GM18909 (cell line): ENCODE results near the gene RAB11FIP3.
"Not testable (repeated sequence)": the region's sequence is repeated elsewhere in the genome, so short reads cannot be mapped to it uniquely, and the experiment has no call there.

ENCODE experiments used
- ATAC-seq: cut with Tn5 transposase; IDR thresholded peaks from one replicate; pipeline ENCODE4 v1.9.1; 2021; ENCODE audit warnings: mild to moderate bottlenecking; ENCODE audit not compliant: unreplicated experiment, poor library complexity

The RAB11FIP3 gene, protein sequence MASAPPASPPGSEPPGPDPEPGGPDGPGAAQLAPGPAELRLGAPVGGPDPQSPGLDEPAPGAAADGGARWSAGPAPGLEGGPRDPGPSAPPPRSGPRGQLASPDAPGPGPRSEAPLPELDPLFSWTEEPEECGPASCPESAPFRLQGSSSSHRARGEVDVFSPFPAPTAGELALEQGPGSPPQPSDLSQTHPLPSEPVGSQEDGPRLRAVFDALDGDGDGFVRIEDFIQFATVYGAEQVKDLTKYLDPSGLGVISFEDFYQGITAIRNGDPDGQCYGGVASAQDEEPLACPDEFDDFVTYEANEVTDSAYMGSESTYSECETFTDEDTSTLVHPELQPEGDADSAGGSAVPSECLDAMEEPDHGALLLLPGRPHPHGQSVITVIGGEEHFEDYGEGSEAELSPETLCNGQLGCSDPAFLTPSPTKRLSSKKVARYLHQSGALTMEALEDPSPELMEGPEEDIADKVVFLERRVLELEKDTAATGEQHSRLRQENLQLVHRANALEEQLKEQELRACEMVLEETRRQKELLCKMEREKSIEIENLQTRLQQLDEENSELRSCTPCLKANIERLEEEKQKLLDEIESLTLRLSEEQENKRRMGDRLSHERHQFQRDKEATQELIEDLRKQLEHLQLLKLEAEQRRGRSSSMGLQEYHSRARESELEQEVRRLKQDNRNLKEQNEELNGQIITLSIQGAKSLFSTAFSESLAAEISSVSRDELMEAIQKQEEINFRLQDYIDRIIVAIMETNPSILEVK

DNA sequence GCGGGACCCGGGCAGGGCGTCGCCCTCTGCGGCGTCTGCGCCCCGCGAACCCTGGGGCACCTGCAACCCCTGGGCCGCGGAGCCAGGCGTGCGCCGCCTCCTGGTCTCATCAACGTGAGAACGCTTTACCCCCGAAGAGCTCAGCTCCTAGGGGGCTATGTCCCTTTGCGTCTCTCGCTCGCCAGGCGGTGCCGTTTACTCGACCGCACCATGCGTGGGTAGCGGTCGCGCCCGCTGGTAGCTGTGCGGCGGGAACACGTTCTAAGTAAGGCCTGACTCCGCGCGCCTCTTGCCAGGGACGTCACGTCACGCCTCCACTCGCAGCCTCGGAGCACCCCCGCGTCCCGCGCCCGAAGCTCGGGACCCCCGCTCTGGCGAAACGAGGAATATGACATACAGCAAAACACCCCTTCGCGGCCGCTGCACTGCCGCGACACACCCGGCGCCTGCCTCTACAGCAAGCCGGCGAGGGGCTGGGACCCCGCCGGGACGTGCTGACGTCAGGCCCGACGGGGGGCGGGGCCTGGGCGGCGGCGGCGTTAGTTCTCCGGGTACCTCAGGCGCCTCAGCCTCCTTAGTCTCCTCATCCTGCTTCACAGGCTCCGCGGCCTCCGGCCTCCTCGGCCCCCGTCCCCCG, at the start of gene RAB11FIP3:
Gene RAB11FIP3, plus strand, starts transcription at position 568 of the 637 bp plus-strand sequence. CDS start 358 bp downstream, outside the sequence.
- peak; percentile 80 for ATAC-seq

DNA sequence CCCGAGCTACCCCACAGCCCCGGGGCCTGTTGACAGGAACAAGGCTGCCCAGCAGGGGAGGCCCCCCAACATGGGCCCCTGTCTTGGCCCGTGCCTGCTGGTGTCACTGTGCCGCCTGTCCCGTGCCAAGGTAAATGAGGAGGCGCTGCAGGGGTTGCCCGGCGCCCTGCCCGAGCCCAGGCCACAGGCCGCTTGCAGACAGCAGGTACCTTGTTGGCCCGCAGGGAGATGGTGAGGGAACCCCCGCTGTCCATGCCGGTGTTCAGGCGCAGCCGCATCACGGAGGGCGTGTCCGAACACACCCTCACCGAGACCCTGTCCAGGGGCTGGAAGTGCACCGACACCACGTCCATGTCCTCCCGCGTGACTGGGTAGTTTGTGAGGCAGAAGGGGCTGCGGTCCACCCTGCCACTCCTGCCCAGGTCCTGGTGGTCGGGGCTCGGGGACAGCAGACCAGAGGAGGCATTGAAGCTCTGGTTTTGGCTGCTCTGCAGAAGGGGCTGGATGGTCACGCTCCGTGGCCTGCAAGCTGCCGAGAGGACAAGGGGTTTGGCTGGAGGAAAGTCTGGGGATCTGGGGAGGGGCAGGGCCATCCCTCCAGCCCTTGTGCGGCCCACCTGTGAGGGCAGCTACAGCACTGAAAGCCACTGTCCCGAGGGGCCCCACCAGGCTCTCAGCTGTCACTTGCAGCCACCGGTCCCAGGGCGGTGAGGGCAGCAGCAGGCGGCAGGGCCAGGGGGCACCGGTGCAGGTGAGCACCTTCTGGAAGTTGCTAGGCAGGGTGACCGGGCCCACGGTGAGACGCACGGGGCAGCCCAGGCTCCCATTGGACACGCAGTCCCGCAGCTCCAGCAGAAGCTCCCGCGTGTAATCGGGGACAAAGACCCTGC, 49.3 kb upstream of the RAB11FIP3 start:
- no peak for ATAC-seq

DNA sequence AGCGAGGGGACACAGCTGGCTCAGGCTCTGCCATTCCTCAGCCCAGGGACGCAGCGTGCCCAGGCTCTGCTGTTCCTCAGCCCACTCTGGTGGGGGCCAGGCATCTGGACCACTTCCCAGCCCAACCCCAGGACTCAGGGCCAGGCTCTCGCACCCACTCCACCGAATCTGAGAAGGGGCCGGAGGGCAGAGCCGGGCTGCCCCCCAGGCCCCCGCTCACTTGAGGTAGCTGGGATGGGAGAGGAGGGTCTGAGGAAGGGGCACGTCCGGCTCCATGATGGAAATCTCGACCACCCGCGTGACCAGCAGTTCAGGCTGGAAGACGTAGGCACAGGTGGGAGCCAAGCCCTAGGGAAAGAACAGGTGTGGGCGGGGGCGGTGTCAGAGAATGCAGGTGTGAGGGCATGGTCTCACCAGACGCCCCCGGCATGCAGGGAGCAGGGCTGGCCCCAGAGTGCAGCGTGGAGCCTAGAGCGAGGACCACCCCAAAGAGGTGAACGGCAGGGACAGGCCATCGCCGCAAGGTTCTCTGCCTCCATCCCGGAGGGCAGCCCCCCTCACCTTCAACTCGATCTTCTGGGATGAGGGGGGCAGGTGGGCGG, 48.5 kb upstream of the RAB11FIP3 start:
- no peak for ATAC-seq

DNA sequence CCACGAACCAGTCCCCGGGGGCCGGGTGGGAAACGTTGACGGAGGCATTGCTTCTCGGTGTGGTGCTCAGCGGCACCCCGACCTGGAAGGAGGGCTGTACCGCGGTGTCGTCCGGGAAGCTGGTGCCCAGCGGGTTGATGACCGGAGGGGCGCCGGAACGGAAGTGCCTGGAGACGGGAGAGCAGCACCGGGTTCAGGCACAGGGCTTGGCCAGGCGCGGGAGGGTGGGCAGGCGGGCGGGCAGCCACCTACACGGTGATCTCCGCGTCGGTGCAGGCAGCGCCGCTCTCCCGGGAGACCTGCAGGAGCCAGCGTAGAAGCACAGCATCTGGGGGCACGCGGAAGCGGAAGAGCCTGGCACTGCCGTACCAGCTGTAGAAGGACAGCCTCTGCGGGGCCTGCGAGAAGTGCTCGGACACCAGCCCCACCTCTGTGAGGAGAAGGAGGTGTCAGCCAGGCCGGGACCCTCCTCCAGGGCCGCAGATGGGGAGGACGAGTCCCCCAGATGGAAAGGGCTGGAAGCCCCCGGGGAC, 48.0 kb upstream of the RAB11FIP3 start:
- ATAC-seq = no peak

GRCh38 chr16:378113-378820, 47.2 kb upstream of the RAB11FIP3 start:
- ATAC-seq = not testable (repeated sequence)

DNA sequence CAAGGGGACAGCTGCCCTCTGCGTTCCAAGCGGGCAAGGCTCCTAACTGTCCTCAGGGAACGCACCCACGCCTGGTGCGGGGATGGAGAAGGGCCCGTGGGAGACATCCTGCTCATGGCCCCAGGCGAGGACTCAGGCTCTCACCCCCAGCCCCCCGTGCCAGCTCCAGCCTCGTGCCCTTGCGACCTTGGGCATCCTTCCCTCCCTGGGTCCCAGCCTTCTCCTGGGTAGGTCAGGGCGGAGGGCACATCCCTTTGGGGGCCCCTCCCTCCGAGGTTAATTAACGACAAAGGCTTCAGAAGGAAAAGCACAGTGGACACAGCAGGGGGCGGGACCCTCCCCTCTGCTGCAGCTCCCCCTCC, 46.6 kb upstream of the RAB11FIP3 start:
- no peak for ATAC-seq

DNA sequence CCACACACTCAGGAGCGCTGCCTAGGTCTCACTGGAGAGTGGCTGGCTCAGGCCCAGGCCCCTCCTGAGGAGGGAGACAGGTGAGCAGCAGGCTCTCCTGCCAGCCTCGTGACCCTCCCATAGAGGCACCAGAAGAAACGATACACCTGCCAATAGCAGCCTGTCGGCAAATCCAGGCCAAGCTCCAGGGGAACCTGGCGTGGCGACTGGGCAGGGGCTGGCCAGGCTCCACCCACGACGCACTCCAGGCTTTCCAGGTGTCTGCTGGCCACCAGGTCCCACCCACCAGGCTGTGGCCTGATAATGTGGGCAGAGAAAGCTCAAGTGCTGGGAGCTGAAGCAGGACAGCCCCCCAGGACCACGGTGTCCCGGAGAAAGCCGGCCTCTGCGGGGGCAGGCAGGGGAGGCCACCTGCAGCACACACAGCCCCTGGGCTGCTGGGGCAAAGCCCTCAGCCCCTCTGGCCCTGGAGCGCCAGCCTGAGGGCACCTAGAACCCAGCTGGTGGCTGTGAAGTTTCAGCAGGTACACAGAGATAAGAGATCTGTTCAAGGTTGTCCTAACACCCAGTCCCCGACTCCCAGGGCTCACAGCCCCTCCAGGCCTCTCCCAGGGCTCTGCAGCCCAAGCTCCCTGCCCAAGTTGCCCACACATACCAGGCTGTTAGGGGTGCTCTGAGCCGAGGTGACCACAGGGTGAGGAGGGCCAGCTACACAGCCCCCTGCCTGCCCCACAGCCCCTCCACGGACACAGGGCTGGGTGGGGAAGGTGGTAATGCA, 46.1 kb upstream of the RAB11FIP3 start:
- ATAC-seq = no peak

DNA sequence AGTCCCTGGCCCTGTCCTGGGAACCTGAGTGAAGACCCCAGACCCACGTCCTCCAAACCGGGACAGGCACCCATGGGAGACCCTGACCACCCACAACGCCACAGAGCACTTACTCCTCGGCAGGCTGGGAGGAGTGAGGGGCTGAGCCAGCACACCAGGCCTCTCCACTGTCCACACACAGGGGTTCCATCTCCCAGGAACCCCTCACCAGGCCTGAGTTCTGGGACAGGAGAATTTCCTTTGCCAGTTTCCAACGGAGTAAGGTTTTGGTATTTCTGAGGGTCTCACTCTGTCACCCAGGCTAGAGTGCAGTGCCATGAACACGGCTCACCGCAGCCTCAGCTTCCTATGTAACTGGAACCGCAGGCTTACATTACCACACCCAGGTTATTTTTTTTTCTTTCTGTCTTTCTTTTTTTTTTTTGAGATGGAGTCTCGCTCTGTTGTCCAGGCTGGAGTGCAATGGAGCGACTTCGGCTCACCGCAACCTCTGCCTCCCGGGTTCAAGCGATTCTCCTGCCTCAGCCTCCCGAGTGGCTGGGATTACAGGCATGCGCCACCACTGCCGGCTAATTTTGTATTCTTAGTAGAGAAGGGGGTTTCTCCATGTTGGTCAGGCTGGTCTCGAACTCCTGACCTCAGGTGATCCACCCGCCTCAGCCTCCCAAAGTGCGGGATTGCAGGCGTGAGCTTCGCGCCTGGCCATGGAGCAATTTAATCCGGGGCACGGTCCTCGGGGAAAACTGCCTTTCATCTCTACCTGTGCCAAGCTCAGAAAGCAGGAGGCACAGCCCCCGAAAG, 45.3 kb upstream of the RAB11FIP3 start:
- ATAC-seq = no peak

- no peak for ATAC-seq
Measured at GRCh38 chr16:380762-381011, 44.8 kb upstream of the RAB11FIP3 start.

GRCh38 chr16:381012-381788, 44.2 kb upstream of the RAB11FIP3 start:
- peak; percentile 24 for ATAC-seq

DNA sequence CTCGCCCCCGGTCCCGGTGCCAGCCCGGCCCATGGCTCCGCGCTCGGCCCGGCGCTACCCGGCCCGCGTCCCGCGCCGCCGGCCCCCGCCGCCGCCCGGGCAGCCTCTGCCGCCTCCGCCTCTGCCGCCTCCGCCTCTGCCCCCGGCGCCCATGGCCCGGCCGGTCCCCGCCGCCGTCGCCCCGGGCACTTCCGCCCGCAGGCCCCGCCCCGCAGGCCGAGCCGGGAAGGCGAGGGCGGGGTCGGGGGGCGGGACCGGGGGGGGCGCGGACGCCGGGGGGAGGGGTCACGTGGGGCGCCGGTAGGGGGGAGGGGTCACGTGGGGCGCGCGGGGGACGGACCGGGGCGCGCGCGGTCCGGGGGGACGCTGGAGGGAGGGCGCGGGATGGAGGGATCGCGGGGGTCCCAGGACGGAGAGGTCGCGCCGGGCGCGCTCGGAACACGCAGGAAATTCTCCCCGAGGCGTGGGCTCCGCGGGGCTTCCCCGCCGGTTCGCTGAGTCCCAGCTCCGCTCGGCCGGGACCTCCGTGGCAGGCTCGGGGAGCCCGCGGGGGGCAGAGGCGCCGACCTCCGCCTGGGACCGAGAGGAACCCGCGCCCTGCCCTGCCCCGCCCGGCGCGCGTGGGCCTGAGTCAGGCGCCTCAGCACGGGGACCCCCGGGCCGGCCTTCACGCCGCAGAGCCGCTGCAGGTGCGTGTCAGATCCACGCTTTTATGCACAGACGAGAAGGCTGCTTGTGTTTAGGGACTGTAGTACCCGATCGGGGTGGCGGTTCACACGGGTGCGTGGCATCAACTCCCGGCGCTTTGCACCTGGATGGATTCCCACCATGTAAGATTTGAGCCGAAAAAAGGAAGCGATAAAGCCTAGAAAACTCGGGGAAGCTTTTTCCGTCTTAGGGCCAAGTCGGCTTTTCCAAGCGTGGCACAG, 43.4 kb upstream of the RAB11FIP3 start, which contains the start of gene PGAP6:
Gene PGAP6, minus strand, starts transcription at position 190 of the 929 bp plus-strand sequence. Its CDS starts 157 bp downstream, at position 33.
- ATAC-seq = peak; percentile 51

DNA sequence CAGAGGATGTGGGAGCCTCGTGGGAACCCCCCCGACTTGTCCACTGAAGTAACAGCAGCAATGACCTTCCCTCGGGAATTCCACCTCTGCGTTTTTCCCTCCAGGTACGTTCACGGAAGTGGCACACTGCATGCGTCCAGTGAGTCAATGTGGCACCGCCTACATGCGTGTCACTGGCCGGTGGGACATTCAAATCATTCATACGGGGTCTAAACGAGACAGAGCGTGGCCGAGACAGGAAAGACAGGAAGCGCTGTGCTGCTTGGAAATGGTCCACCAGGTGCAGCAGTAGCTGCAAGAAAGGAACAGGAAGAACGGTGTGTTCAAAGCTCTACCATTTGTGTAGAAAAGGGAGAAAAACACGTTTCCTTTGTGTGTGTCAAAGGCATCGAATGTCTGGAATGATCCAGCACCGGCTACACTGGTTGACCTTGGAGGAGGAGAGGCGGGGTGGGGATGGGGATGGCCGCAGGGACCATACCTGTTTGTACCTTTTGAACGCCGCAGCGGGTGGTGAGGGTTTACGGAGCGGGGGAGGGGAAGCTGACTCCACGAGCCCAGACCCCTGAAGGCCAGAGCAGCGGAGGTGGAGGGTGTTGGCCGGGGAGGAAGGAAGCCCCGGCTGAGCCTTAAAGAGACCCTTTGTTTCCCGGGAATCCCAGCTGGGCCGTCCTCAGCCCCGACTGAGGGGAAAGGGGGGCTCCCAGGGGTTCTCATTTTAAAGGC, 42.0 kb upstream of the RAB11FIP3 start:
- ATAC-seq = no peak

DNA sequence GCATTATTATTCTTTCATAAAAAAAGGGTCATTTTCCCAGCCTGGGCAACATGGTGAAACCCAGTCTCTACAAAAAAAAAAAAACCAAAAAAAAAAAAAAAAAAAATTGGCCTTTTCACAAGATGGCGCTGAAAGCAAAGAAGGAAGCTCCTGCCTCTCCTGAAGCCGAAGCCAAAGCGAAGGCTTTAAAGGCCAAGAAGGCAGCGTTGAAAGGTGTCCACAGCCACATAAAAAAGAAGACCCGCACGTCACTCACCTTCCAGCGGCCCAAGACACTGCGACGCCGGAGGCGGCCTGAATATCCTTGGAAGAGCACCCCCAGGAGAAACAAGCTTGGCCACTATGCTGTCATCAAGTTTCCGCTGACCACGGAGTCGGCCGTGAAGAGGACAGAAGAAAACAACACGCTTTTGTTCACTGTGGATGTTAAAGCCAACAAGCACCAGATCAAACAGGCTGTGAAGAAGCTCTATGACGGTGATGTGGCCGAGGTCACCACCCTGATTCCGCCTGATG, 38.8 kb upstream of the RAB11FIP3 start:
- no peak for ATAC-seq

DNA sequence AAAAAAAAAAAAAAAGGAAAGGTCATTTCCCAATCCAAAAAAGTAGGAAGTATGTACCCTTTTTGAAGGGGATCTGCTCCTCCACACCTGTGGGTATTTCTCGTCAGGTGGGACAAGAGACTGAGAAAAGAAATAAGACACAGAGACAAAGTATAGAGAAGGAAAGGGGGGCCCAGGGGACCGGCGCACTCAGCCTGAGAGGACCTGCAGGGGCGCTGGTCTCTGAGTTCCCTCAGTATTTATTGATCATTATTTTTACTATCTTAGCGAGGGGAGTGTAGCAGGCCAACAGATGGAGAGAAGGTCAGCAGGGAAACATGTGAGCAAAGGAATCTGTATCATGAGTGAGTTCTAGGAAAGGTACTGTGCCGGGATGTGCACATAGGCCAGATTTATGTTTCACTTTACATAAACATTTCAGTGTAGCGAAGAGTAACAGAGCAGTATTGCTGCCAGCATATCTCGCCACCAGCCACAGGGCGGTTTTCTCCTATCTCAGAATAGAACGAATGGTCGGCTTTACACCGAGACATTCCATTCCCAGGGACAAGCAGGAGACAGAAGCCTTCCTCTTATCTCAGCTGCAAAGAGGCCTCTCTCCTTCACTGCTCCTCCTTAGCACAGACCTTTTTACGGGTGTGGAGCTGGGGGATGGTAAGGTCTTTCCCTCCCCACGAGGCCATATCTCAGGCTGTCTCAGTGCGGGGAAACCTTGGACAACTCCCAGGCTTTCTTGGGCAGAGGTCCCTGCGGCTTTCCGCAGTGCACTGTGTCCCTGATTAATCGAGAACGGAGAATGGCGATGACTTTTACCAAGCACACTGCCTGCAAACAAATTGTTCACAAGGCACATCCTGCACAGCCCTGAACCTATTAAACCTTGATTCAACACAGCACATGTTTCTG, 37.4 kb upstream of the RAB11FIP3 start:
- ATAC-seq = not testable (repeated sequence)
